BLaER1 (cell line): Measurements from ENCODE around the gene KEAP1.
"Not testable (repeated sequence)": the region's sequence is repeated elsewhere in the genome, so short reads cannot be mapped to it uniquely, and the experiment has no call there.

ENCODE experiments used
- H3K27ac ChIP-seq: shearing (Covaris generic); formaldehyde crosslinking; 2 replicates; pipeline ENCODE4 v1.8.1; 2022
- H3K27me3 ChIP-seq: shearing (Covaris generic); formaldehyde crosslinking; 2 replicates; pipeline ENCODE4 v1.8.1; 2022
- H3K36me3 ChIP-seq: shearing (Covaris generic); formaldehyde crosslinking; 2 replicates; pipeline ENCODE4 v1.8.1; 2022
- H3K4me1 ChIP-seq: shearing (Covaris generic); formaldehyde crosslinking; 2 replicates; pipeline ENCODE4 v1.8.1; 2022
- H3K4me2 ChIP-seq: shearing (Covaris generic); formaldehyde crosslinking; 2 replicates; pipeline ENCODE4 v1.8.1; 2022
- H3K4me3 ChIP-seq: shearing (Covaris generic); formaldehyde crosslinking; 2 replicates; pipeline ENCODE4 v1.8.1; 2022
- H3K9ac ChIP-seq: shearing (Covaris generic); formaldehyde crosslinking; 2 replicates; pipeline ENCODE4 v1.8.1; 2022
- H3K9me3 ChIP-seq: shearing (Covaris generic); formaldehyde crosslinking; 2 replicates; pipeline ENCODE4 v1.8.1; 2022
- H4K20me1 ChIP-seq: shearing (Covaris generic); formaldehyde crosslinking; 2 replicates; pipeline ENCODE4 v1.8.1; 2022
- Cebpa-rat ChIP-seq: shearing (Covaris generic); IDR thresholded peaks from 2 replicates; pipeline ENCODE4 v1.8.1; 2022

Gene KEAP1

GRCh38 chr19:10471909-10472308, 31.2 kb downstream of the KEAP1 start:
- Histone ChIP-seq H3K4me2 (no peak overlapping the region), H3K27ac (no peak overlapping the region), H4K20me1 (no peaks in the 10 kb centered on the region), H3K9ac (no peak overlapping the region), H3K4me1 (peaks cover 21% of the 10 kb centered on the region), H3K9me3 (no peaks in the 10 kb centered on the region), H3K4me3 (no peak overlapping the region), H3K27me3 (no peaks in the 10 kb centered on the region), H3K36me3 (peaks cover 27% of the 10 kb centered on the region)
- TF ChIP-seq Cebpa-rat = no peak

GRCh38 chr19:10468133-10468532, 35.0 kb downstream of the KEAP1 start:
- Histone ChIP-seq H3K9me3 (no peaks in the 10 kb centered on the region), H3K27me3 (no peaks in the 10 kb centered on the region), H3K4me3 (no peak overlapping the region), H3K36me3 (peaks cover 61% of the 10 kb centered on the region), H3K4me2 (no peak overlapping the region), H3K9ac (no peak overlapping the region), H3K27ac (no peak overlapping the region), H3K4me1 (peaks cover 12% of the 10 kb centered on the region), H4K20me1 (no peaks in the 10 kb centered on the region)
- TF ChIP-seq Cebpa-rat = no peak

- no peak for TF ChIP-seq Cebpa-rat
- Histone ChIP-seq H3K27me3 (no peaks in the 10 kb centered on the region), H3K4me1 (peaks cover 12% of the 10 kb centered on the region), H3K36me3 (peaks cover 70% of the 10 kb centered on the region), H4K20me1 (no peaks in the 10 kb centered on the region), H3K4me3 (no peak overlapping the region), H3K9ac (peak overlapping the region; percentile 52; the same call in 1 of the 2 replicates), H3K4me2 (peak overlapping the region; percentile 41), H3K9me3 (no peaks in the 10 kb centered on the region), H3K27ac (peak overlapping the region; percentile 52)
Observed at GRCh38 chr19:10467104-10467706, 36.0 kb downstream of the KEAP1 start.

GRCh38 chr19:10464456-10464855, 38.7 kb downstream of the KEAP1 start:
- no peak overlapping the region for H3K27ac ChIP-seq
- peaks cover 19% of the 10 kb centered on the region for H3K4me1 ChIP-seq
- H3K27me3 ChIP-seq = no peaks in the 10 kb centered on the region
- TF ChIP-seq Cebpa-rat = no peak
- H3K36me3 ChIP-seq = peaks cover 78% of the 10 kb centered on the region
- no peak overlapping the region for H3K4me2 ChIP-seq
- H4K20me1 ChIP-seq = peaks cover 7% of the 10 kb centered on the region
- H3K9me3 ChIP-seq = no peaks in the 10 kb centered on the region
- H3K4me3 ChIP-seq = no peak overlapping the region
- H3K9ac ChIP-seq = no peak overlapping the region

GRCh38 chr19:10462557-10462956, 40.6 kb downstream of the KEAP1 start:
- peaks cover 76% of the 10 kb centered on the region for H3K36me3 ChIP-seq
- TF ChIP-seq Cebpa-rat = no peak

DNA sequence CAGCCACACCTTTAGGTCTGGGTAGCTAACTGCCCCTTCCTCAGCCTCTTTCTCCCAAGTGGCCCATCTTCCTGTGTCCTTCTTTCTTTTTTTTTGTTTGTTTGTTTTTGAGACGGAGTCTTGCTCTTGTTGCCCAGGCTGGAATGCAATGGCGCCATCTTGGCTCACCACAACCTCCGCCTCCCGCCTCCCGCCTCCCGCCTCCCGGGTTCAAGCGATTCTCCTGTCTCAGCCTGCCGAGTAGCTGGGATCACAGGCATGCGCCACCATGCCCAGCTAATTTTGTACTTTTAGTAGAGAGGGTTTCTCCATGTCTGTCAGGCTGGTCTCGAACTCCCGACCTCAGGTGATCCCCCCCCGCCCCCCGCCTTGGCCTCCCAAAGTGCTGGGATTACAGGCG, 41.1 kb downstream of the KEAP1 start:
- Histone ChIP-seq H3K4me1 (peaks cover 12% of the 10 kb centered on the region), H3K4me2 (peak overlapping the region; percentile 80), H3K36me3 (peaks cover 74% of the 10 kb centered on the region)
- H3K4me3 ChIP-seq, H3K9me3 ChIP-seq, H4K20me1 ChIP-seq, H3K9ac ChIP-seq, H3K27me3 ChIP-seq, H3K27ac ChIP-seq: not testable (repeated sequence)

More at GRCh38 chr19:10462557-10462956, 40.6 kb downstream of the KEAP1 start:
- H4K20me1 ChIP-seq = peaks cover 7% of the 10 kb centered on the region
- no peak overlapping the region for H3K9ac ChIP-seq
- H3K4me1 ChIP-seq = peaks cover 17% of the 10 kb centered on the region
- H3K4me2 ChIP-seq = no peak overlapping the region
- H3K4me3 ChIP-seq = no peak overlapping the region
- no peaks in the 10 kb centered on the region for H3K27me3 ChIP-seq
- no peak overlapping the region for H3K27ac ChIP-seq
- no peaks in the 10 kb centered on the region for H3K9me3 ChIP-seq

- H4K20me1 ChIP-seq = peaks cover 7% of the 10 kb centered on the region
- no peaks in the 10 kb centered on the region for H3K9me3 ChIP-seq
- H3K27me3 ChIP-seq = no peaks in the 10 kb centered on the region
- peak overlapping the region; percentile 31; the same call in 1 of the 2 replicates for H3K4me3 ChIP-seq
- peak overlapping the region; percentile 80 for H3K4me2 ChIP-seq
- no peak overlapping the region for H3K27ac ChIP-seq
- H3K4me1 ChIP-seq = peaks cover 8% of the 10 kb centered on the region
- peaks cover 75% of the 10 kb centered on the region for H3K36me3 ChIP-seq
- TF ChIP-seq Cebpa-rat = no peak
- H3K9ac ChIP-seq = no peak overlapping the region
Observed at GRCh38 chr19:10461047-10461949, 41.9 kb downstream of the KEAP1 start.

DNA sequence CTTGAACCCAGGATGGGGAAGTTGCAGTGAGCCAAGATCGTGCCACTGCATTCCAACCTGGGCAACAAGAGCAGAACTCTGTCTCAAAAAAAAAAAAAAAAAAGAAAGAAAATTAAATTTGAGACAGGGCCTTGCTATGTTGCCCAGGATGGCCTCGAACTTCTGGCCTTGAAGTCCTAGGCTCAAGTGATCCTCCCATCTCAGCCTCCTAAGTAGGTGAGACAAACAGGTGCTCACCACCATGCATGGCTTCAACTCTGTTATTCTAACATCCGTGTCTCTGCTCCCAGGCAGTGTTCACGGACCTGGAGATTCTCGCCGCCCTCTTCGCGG, 42.5 kb downstream of the KEAP1 start:
- Histone ChIP-seq H3K4me1 (peaks cover 8% of the 10 kb centered on the region), H3K9me3 (no peaks in the 10 kb centered on the region), H3K27ac (no peak overlapping the region), H3K4me3 (no peak overlapping the region), H4K20me1 (peaks cover 7% of the 10 kb centered on the region), H3K27me3 (no peaks in the 10 kb centered on the region), H3K9ac (no peak overlapping the region), H3K36me3 (peaks cover 77% of the 10 kb centered on the region), H3K4me2 (no peak overlapping the region)
- no peak for TF ChIP-seq Cebpa-rat

- Histone ChIP-seq H3K36me3 (peaks cover 77% of the 10 kb centered on the region), H3K4me1 (peaks cover 16% of the 10 kb centered on the region), H4K20me1 (peaks cover 20% of the 10 kb centered on the region)
- H3K4me3 ChIP-seq, H3K9me3 ChIP-seq, H3K27me3 ChIP-seq, H3K4me2 ChIP-seq, H3K9ac ChIP-seq, H3K27ac ChIP-seq: not testable (repeated sequence)
Observed at GRCh38 chr19:10458733-10459132, 44.4 kb downstream of the KEAP1 start.

DNA sequence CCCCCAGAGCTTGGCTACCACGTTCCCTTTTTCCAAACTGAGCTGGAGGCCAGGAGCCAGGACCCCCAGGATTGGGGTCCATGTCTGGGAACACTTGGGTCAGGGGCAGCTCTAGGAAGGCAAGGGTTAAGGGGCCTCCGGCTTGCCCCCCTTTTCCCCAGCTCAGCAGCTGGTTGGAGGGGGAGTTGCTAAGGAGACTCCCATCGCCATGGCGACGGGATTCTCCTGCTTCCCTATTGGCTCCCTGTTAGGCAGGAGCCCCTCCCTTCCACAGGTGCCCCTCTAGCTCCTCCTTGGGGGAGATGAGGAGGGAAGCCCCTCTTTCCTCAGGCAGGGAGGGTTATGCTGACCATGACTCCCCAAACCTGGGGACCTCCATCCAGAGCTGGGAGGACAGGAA, 48.9 kb downstream of the KEAP1 start:
- H3K9ac ChIP-seq = no peak overlapping the region
- H3K4me1 ChIP-seq = peaks cover 36% of the 10 kb centered on the region
- H3K4me2 ChIP-seq = peak overlapping the region; percentile 65
- peaks cover 74% of the 10 kb centered on the region for H3K36me3 ChIP-seq
- H3K9me3 ChIP-seq = no peaks in the 10 kb centered on the region
- TF ChIP-seq Cebpa-rat = no peak
- 0 out of 2 replicates have a peak overlapping the region, but pooled peaks have one; percentile 2 for H3K27ac ChIP-seq
- H3K4me3 ChIP-seq = no peak overlapping the region
- no peaks in the 10 kb centered on the region for H3K27me3 ChIP-seq
- peaks cover 41% of the 10 kb centered on the region for H4K20me1 ChIP-seq
